Heart right ventricle (tissue), 16 donors: ENCODE results near the gene PTH2. TPM values are rescaled to one million over a fixed set of nuclear protein-coding genes. Genes with fewer than 3 reads are reported as not detected.
A peak's percentile ranks its signal among the peaks of the same experiment; 100 is the strongest.

Experiments used
- ATAC-seq, 8 donors: fragments of 200-7000 bp; cut with Tn5 transposase; one replicate each; pipeline ENCODE4 v1.9.1; 2020; ENCODE audit warnings: mild to moderate bottlenecking in 8 of 8, moderate library complexity in 8 of 8, moderate number of reproducible peaks in 1 of 8
- DNase-seq, 2 donors: peaks; one replicate each; pipeline ENCODE4 v3.0.0-alpha.2; 2020
- H3K27ac ChIP-seq, 10 donors: fragments of 200-600 bp; sonication (generic) in 2 of 10; one replicate each; pipeline versions ENCODE4 v1.5.0 to v1.8.0; 2020 to 2022; ENCODE audit warnings: mild to moderate bottlenecking in 3 of 10
- H3K27me3 ChIP-seq, 7 donors: fragments of 200-600 bp; one replicate each; pipeline ENCODE4 v1.8.0; 2021 to 2022; ENCODE audit warnings: mild to moderate bottlenecking in 2 of 7
- H3K36me3 ChIP-seq, 9 donors: fragments of 200-600 bp; sonication (generic) in 1 of 9; one replicate each; pipeline versions ENCODE4 v1.5.0 to v1.8.0; 2020 to 2022; ENCODE audit warnings: mild to moderate bottlenecking in 2 of 9
- H3K4me1 ChIP-seq, 9 donors: fragments of 200-600 bp; sonication (generic) in 1 of 9; one replicate each; pipeline versions ENCODE4 v1.5.0 to v1.8.0; 2020 to 2022; ENCODE audit warnings: mild to moderate bottlenecking in 4 of 9
- H3K4me3 ChIP-seq, 10 donors: fragments of 200-600 bp; sonication (generic) in 2 of 10; one replicate each; pipeline versions ENCODE4 v1.5.0 to v1.8.0; 2020 to 2022; ENCODE audit warnings: mild to moderate bottlenecking in 7 of 10, moderate library complexity in 2 of 10
- H3K9me3 ChIP-seq, 11 donors: fragments of 200-600 bp in 10 of 11; sonication (generic) in 2 of 11; one replicate each; pipeline versions ENCODE4 v1.5.0 to v1.8.0; 2013 to 2022; ENCODE audit warnings: mild to moderate bottlenecking in 2 of 11, control low read depth in 1 of 11, moderate library complexity in 1 of 11
- WGBS, 2 donors: extraction: QIAGEN DNeasy Blood & Tissue Kit; methylation state at CpG; one replicate each; pipeline ENCODE4 v1.1.7; 2013; ENCODE audit warnings: inconsistent platforms in 1 of 2; 5-methylcytosine and 5-hydroxymethylcytosine counted together
- intact Hi-C, 10 donors: fragments of 100-400 bp; cut with DNase I; formaldehyde crosslinking; loops; one replicate each; pipeline versions ENCODE4 v1.11.1 to v1.14.2; 2022
- polyA plus RNA-seq, 2 donors: library from polyadenylated mRNA; stranded (reverse); fragments of 200-250 nt; gene quantifications; one replicate each; pipeline ENCODE4 v1.2.3, GENCODE V29; 2013
- total RNA-seq, 10 donors: library from RNA; stranded (reverse); fragmentation: NEBNext Ultra II Directional in 3 of 10; extraction: Animal tissue kit (Norgen Biotek cat#: 25700) in 3 of 10; gene quantifications; one replicate each; pipeline versions ENCODE4 v1.2.1 to v1.2.4, GENCODE V29; 2021 to 2023
- TF ChIP-seq, protein P1 (sequence below), 9 donors: fragments of 200-600 bp; sonication (generic) in 2 of 9; IDR thresholded peaks; one replicate each; pipeline versions ENCODE4 v1.5.0 to v1.8.0; 2021 to 2022; ENCODE audit warnings: antibody characterized with exemption in 9 of 9, mild to moderate bottlenecking in 5 of 9, moderate library complexity in 1 of 9
- donor health status: Arrhythmogenic right ventricular cardiomyopathy.
- donor health status: ischemic (EF 13 %, LVEDD 7.1; RV severe dilation, severe dysfunction).
- donor health status: healthy with polysubstance abuse.
- donor health status: DM: no; HTN: yes; CAD: no.
- donor health status: DM: no; HTN: no; CAD: no.
- donor health status: ischemic (EF 25% LVEDD 6.9; RV normal size, moderate dysfunction).
- donor health status: ischemic (EF 25% LVEDD 5.7; RV mildly dilated, moderate dysfunction).
- donor health status: healthy.
- donor health status: DM: yes; HTN: yes; CAD: no.
- donor health status: Ischemic cardiomyopathy.
- donor health status: ischemic (EF 35%, LVEDD 5.7; RV mildly dilated, moderate dysfunction).
- donor health status: nonischemic (EF 11% LVEDD 7.7; RV severe dilation, severe dysfunction).
- donor health status: DM: yes; HTN: yes; CAD: no.
- donor health status: PGD.
- donor health status: ischemic (EF 29% LVEDD 5.4; RV normal size, mild dysfunction).
- donor health status: nonischemic (EF 23%, LVEDD 6.1; RV moderate dilation, normal function).

Gene PTH2
- total and polyA plus RNA-seq, 12 donors = not detected

DNA sequence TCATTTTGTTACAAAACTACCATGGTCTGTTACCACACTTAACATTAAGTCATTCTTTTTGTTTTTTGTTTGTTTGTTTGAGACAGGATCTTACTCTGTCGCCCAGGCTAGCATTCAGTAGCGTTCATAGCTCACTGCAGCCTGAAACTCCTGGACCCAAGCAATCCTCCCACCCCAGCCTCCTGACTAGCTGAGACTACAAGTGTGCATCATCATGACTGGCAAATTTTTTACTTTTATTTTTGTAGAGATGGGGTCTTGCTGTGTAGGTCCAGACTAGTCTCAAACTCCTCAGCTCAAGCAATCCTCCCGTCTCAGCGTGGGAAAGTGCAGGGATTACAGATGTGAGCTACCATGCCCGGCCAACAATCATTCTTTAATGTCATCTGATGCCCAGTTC is 33.1 kb upstream of the PTH2 start:
- 70 to 79% methylated on average over 5 of the region's 5 CpGs for WGBS, 2 donors
- intact Hi-C loops = no loop called here
- Histone ChIP-seq H3K27ac (peak overlapping the region in 9 of 10 donors; percentile 21 to 74 (median 59)), H3K9me3 (no peaks in the 10 kb centered on the region), H3K4me3 (no peak overlapping the region), H3K27me3 (no peaks in the 10 kb centered on the region), H3K4me1 (peaks cover 0 to 53% (median 33%) of the 10 kb centered on the region in 9 donors), H3K36me3 (peaks cover 0 to 30% (median 0%) of the 10 kb centered on the region in 9 donors)
- TF ChIP-seq, protein P1, sequence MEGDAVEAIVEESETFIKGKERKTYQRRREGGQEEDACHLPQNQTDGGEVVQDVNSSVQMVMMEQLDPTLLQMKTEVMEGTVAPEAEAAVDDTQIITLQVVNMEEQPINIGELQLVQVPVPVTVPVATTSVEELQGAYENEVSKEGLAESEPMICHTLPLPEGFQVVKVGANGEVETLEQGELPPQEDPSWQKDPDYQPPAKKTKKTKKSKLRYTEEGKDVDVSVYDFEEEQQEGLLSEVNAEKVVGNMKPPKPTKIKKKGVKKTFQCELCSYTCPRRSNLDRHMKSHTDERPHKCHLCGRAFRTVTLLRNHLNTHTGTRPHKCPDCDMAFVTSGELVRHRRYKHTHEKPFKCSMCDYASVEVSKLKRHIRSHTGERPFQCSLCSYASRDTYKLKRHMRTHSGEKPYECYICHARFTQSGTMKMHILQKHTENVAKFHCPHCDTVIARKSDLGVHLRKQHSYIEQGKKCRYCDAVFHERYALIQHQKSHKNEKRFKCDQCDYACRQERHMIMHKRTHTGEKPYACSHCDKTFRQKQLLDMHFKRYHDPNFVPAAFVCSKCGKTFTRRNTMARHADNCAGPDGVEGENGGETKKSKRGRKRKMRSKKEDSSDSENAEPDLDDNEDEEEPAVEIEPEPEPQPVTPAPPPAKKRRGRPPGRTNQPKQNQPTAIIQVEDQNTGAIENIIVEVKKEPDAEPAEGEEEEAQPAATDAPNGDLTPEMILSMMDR (IDR thresholded peaks at IDR 0.05) = no peak
- no peak for ATAC-seq
- no peak for DNase-seq

DNA sequence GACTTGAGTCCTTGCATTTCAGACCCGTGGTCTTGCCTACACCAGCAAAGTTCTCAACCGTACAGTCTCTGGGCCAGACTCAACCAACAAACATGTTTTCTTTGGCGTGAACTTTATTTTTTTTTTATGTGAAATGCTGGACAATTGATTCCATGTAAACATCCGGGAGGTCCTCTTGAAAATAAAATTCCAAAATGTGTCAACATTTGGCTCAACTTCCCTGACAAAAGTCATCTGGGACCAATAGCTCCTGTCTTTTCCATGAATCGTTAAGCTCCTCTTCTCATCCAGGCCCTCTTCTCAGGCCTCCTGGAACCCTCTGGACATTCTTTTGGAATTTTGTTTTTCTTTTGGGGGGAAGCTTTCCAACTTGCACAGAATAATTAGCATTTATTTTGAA is 32.5 kb upstream of the PTH2 start:
- intact Hi-C loops = no loop called here
- WGBS, 2 donors = 59 to 70% methylated on average over 5 of the region's 5 CpGs
- H3K9me3 ChIP-seq = no peaks in the 10 kb centered on the region
- TF ChIP-seq, protein P1 (IDR thresholded peaks at IDR 0.05) = no peak
- DNase-seq = no peak
- ATAC-seq = no peak
- no peak overlapping the region for H3K4me3 ChIP-seq
- peaks cover 0 to 59% (median 35%) of the 10 kb centered on the region in 9 donors for H3K4me1 ChIP-seq
- no peaks in the 10 kb centered on the region for H3K27me3 ChIP-seq
- H3K27ac ChIP-seq = peak overlapping the region in 8 of 10 donors; percentile 16 to 74 (median 64)
- peaks cover 0 to 30% (median 0%) of the 10 kb centered on the region in 9 donors for H3K36me3 ChIP-seq

DNA sequence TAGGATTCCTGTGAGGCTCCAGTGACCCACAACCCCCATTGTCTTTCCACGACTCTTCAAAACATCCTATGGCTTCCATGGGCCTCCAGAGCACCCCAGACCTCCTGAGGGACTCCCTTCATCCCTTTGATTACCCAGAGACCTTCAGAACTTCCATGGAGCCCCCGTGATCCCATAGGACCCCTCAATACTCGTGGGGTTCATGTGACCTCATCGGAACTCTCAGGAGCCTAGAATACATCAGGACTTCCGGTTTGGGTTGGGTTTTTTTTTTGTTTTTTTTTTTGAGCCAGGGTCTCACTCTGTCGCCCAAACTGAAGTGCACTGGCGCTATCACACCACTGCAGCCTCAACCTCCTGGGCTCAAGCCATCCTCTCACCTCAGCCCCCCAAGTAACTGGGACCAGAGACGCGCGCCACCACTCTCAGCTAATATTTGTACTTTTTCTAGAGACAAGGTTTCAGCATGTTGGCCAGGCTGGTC is 30.6 kb upstream of the PTH2 start:
- intact Hi-C loops = loop anchor here in 1 of 10 donors (5.0 kb wide), 1 partner anchor 224 kb away; the partner anchor contains the start of gene PRMT1
- Histone ChIP-seq H3K36me3 (peaks cover 0 to 18% (median 0%) of the 10 kb centered on the region in 9 donors), H3K27ac (peak overlapping the region; percentile 85 to 96 (median 92)), H3K4me1 (peaks cover 0 to 65% (median 36%) of the 10 kb centered on the region in 9 donors), H3K9me3 (no peaks in the 10 kb centered on the region), H3K4me3 (peak overlapping the region; percentile 30 to 91 (median 63)), H3K27me3 (no peaks in the 10 kb centered on the region)
- TF ChIP-seq, protein P1 (IDR thresholded peaks at IDR 0.05) = no peak
- no peak for DNase-seq
- WGBS, 2 donors = 37 to 40% methylated on average over 10 of the region's 10 CpGs
- no peak for ATAC-seq

DNA sequence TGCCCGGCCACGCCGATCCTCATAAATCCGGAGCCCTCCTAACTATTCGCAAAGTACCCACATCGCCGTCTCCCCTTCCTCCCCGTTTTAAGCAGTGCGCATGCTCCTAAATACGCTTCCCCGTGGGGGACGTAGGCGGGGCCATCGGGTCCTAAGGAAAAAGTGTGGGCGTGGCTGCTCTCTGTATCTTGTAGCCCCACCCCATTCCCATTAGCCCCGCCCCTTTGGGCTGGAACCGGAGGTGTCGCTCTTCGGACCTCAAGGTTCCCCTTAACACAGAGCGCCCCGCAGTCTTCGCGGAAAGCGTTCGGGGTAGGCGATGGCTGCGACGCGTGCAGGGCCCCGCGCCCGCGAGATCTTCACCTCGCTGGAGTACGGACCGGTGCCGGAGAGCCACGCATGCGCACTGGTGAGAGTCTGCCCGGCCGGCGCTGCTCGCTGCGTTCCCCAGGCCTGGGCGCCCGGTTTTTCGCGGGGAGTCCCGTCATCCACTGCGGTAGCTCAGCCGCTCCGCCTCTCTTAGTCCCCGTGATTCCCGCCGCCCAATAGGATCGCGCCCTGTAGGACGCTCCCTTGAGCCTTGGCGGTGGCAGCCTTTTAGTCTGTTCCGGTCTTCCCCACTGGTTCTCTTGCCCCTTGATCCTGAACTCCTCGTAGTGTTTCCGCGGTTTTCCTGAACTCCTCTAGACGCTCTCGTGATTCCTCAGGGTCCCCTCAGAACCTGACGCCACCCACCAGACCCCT is 29.9 kb upstream of the PTH2 start, which contains the start of gene ALDH16A1:
TSS of gene ALDH16A1 (plus strand) at position 213 of the 744 bp plus-strand sequence. CDS start at position 320, 107 bp downstream.
- Histone ChIP-seq H3K9me3 (no peaks in the 10 kb centered on the region), H3K36me3 (peaks cover 0 to 20% (median 0%) of the 10 kb centered on the region in 9 donors), H3K27me3 (no peaks in the 10 kb centered on the region), H3K27ac (peak within 1 kb of the TSS; percentile 85 to 96 (median 92)), H3K4me1 (peaks cover 0 to 63% (median 36%) of the 10 kb centered on the region in 9 donors), H3K4me3 (peak within 1 kb of the TSS; percentile 33 to 91 (median 63))
- ATAC-seq (peak; percentile 91 to 95 (median 94)), DNase-seq (peak; percentile 97)
- TF ChIP-seq, protein P1 (IDR thresholded peaks at IDR 0.05) = peak in 2 of 9 donors; percentile 2 to 20
- WGBS, 2 donors = 0% methylated on average over 66 of the region's 66 CpGs
- intact Hi-C loops = loop anchor here in 1 of 10 donors (5.0 kb wide), 1 partner anchor 224 kb away; the partner anchor contains the start of gene PRMT1
